ENCODE results near the gene DACH2.
A peak's percentile ranks its signal among the peaks of the same experiment; 100 is the strongest.
"Not testable (repeated sequence)": the region's sequence is repeated elsewhere in the genome, so short reads cannot be mapped to it uniquely, and the experiment has no call there.

Gene DACH2

DNA sequence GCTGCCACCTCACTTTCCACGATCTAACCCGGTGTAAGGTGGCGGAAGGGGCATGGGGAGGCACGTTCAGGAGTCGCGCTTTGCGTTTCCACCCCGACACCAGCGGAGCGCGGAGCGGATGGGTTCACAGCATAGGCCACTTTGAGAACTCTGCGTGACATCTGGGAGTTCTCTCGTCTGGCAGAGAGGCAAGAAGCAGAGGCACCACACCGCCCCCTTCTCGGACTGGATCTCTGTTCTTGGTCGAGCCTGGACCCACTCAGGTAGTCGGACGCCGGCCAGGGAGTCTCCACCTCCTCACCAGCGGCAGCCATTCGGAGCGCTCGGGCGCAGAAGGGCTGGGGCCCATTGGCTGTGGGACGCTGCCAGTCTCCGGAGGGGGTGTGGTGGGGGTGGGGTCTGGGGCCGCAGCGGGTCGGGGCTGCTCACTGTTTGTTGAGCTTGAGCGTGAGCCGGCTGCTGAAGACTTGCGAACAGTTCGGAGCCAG, at the start of gene DACH2:
Gene DACH2, plus strand, starts transcription at position 428 of the 488 bp plus-strand sequence.
- peak; percentile 26 for DNase-seq (ENCODE audit: low read depth)

DNA sequence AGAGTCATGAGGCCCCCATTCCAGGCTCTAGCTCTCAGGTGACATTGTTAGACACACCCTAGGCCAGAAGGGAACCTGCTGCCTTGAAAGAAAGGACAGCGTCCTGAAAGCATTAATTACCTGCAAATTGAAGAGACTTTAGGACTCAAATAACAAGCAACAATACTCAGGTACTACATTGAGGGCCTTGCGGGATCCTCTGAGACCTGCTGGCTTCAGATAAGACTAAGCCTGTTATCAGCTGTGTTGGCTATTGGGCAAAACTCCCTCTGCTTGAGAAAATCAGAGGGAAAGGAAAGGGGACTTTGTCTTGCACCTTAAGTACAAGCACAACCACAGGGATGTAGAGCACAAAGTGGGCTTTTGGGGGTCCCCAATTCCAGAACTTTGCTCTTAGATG, 45.9 kb upstream of the DACH2 start:
- no peak for DNase-seq (ENCODE audit: low read depth)

DNA sequence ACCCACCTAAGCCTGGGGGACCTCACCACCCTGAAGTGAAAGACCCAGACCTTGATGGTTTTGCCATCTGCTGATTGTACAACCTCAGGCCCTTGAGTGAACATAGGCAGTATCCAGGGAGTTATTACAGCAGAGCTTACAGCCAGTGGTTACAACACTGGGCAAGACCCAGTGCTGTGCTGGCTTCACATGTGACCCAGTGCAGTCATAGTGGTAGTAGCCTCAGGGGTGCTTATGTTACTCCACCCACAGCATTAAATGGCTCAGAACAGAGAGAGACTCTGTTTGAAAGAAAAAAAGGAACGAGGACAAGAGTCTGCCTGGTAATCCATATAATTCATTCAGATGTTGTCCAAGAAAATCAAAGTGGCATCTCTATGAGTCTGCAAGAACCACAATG, 45.2 kb upstream of the DACH2 start:
- no peak for DNase-seq (ENCODE audit: low read depth)

DNA sequence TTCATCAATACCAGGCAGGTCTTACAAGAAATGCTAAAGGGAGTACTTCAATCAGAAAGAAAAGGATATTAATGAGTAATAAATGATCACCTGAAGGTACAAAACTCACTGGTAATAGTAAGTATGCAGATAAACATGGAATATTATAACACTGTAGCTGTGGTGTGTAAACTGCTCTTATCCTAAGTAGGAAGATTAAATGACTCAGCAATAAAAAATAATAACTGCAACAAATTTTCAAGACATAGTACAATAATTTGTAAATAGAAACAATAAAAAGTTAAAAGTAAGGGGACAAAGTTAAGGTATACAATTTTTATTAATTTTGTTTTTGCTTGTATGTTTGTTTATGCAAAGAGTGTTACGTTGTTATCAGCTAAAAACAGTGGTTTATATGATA, 43.7 kb upstream of the DACH2 start:
- DNase-seq (ENCODE audit: low read depth), result no peak

DNA sequence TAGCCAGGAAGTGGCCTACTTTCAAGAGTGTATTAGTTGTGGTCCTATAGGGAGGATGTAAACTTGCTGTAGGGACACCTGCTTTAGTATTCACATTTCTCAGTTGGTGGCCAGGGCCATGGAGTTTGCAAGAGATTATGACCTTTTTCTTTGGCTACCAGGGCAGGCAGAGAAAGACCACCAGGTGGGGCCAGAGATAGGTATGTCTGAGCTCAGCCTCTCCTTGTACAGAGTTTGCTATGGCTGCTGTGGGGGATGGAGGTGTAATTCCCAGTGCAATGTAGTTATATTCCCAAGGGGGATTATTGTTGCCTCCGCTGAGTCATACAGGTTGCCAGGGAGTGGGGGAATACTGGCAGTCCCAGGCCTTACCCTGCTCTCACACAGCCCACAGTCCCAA, 26.3 kb upstream of the DACH2 start:
- DNase-seq (ENCODE audit: low read depth), result no peak

DNA sequence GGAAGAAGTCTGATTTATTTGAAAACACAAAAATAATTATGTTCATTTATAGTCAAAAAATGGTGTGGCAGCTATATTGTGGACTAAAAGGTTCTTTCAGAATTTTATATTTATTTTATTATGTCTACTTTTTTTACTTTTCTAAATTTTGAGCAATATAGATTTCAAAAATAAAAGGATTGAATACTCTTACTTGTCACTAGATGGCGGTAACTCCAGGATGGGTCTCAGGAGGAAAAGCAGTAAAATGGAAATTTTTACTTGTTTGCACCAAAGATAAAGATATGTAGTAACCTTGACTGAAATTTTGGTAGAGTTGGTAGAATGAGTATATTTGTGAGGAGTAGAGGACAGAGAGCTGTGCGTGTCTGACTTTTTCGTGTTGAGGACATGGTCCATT, 14.5 kb upstream of the DACH2 start:
- DNase-seq (ENCODE audit: low read depth), result peak; percentile 2

DNA sequence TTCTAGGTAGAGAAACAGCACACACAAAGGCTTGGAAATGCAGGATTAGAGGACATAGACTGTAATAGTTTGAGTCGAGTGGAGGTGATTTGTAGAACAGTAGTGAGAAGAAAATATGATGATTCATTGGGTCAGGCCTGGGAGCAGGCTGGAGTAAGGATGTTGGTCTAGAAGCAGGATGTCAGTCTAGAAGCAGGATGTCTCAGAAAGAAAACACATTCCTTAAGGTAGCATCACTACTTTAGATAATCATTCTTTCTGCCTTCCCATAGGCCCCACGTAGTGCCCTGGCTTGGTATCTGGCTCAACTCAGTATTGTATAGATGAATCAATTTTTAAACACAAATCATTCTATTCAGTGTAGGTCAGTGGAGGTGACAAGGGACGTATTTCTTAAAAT, 11.2 kb upstream of the DACH2 start:
- DNase-seq (ENCODE audit: low read depth), result no peak

DNA sequence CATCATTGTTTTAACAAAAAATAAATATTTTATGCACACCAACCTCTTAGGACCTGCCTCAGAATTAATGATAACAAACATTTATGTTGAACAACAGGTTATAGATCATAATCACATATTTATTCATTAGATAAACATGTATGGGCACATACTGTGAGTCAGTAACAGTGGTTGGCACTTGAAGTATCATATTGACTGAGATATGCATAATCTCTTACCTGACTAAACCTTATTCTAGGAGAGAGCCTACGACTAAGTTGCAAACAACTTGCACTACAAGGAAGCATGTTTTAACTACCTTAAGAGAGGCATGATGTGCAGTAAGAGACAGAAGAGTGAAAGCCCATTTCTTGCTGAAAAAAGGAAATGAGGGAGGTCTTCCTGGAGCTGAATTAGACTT, 6.5 kb upstream of the DACH2 start:
- no peak for DNase-seq (ENCODE audit: low read depth)

DNA sequence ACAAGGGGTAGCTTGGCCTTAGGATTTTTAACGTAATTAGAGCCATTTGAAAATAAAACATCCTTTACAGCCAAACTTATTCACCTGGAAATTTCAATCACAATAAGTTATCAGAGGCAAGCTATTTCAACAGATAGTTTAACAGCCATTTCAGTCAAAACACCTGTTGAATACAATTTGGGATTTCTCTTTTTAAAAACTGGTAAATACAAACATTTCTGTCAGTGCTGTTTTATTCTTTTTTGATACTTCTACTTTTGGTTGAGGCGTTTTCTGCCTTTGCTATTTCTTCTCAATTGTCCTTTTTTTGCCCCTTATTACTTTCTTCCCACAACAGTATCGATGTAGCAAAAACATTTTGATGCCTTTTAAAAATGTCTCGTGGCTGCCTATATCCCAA, 2.1 kb upstream of the DACH2 start:
- DNase-seq (ENCODE audit: low read depth), result no peak

DNA sequence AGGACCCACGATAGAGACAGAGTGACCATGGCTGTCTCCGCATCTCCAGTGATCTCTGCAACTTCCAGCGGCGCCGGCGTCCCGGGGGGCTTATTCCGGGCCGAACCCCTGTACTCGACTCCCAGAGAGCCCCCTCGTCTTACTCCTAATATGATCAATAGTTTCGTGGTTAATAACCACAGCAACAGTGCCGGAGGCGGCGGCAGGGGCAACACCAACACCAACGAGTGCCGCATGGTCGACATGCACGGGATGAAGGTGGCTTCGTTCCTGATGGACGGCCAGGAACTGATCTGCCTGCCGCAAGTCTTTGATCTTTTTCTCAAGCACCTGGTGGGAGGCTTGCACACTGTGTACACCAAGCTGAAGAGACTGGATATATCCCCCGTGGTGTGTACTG, 343 bp downstream of the DACH2 start:
- no peak for DNase-seq (ENCODE audit: low read depth)

DNA sequence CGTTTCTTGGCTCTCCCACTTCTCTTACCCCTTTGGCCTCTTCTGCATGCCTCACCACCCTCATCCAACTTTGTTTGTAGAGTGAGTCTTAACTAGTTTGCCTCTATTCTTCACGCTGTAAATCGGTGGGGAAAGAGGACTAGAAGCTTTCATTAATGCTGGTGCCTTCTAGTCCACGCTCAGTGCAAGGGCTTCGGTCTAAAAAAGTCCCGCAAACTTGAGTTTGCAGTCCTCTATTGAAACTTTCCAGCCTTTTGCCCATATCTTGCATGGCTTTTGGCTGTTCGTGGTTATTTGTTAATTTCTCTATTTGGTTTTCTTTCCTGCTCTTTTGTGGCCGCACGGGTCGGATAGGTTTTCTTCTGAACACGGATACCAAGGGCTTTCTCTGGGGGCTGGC, 868 bp downstream of the DACH2 start:
- DNase-seq (ENCODE audit: low read depth), result no peak

DNA sequence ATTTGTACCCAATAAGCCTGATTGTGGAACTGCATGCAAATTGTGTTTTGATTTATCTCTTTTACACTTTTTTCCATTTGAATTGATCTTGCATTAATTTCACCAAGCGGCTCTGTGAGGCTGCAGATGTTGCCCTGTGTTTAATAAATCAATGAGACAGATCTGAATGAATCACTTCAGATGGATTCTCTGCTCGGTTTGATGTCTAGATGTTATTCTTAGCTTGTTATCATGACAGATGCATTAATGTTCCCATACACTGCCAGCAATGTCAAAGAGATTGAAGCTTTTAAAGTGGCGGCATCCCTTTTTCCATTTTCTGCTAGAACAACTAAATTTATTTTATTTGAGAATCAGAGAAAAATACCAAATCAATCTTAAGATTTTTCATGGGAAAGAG, 6.3 kb downstream of the DACH2 start:
- no peak for DNase-seq (ENCODE audit: low read depth)

DNA sequence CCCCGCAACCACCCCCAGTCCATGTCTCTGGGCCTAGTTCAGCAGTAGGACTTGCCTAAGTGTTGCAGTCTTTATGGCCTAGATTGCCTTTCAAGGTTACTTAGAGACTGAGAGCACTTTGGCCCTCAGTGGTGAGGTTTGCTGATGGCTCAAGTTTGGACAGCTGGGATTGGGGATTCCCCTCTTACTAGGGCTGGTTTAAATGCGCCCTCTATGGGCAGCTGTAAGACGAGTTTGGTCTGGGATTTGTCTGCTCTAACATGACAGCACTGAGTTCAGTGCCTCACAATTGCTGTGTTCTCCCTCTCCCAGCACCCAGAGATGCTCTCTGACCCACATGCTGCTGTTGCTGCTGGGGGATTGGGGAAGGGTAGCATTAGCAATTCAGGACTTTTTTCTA, 23.1 kb downstream of the DACH2 start:
- DNase-seq (ENCODE audit: low read depth), result peak; percentile 0

DNA sequence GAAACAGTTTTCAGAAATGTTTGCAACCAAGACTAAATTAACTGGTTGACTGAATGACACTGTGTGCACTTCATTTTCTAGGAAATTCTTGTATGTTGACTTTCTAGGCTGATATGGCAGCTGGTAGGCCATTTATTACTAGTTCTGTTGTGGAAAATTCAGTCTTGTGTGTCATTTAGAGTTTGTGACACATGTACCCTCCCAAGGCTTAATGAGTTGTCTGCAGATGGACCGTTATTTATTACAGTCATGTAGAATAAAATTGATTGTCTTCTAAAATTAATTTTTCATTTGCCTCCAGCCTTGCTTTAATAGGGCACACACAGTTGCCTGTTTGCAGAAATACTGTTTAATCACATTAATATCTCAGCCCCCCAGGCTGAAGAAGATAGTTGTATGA, 30.7 kb downstream of the DACH2 start:
- DNase-seq (ENCODE audit: low read depth), result no peak

DNA sequence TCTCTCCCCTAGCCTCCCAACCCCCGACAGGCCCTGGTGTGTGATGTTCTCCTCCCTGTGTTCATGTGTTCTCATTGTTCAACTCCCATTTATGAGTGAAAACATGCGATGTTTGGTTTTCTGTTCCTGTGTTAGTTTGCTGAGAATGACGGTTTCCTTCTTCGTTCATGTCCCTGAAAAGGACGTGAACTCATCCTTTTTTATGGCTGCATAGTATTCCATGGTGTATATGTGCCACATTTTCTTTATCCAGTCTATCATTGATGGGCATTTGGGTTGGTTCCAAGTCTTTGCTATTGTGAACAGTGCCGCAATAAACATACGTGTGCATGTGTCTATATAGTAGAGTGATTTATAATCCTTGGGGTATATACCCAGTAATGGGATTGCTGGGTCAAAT, 33.1 kb downstream of the DACH2 start:
- not testable (repeated sequence) for DNase-seq (ENCODE audit: low read depth)

DNA sequence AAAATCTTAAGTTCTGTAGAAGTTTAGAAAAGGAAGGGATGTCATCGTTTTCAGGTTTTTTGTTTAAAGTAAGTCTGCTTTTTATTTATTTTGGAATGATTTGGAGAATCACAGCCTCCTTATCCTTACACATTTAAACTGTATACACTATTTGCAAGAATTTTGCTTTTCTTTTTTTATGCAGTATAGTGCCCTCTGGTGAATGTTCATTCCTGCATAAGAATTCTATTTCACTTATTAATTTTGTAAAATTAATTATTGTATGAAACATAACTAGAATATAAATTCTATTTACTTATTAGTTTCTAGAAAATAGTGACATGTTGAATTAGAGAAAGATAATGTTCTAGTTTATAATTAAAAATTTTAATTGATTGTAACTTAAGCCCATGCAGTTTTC, 44.6 kb downstream of the DACH2 start:
- DNase-seq (ENCODE audit: low read depth), result no peak

DNA sequence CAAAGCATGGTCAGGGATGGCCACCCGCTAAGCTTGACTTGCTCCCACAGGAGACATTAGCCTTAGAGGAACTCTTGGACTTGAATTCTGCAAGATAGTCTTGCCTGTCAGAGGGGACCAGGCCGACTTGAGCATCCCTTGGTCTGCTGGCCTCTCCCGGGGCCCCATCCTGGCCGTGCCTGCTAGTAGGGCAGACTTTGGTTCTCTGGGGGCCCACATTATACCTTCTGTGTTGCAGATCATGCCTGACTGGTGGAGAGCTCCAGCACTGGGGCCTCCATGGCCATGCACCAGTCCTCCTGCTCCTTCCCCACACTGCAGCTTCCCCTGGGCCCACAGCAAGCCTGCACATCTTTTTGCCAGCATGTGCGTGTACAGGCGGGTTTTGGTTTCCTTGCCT, 46.5 kb downstream of the DACH2 start:
- DNase-seq (ENCODE audit: low read depth), result no peak

DNA sequence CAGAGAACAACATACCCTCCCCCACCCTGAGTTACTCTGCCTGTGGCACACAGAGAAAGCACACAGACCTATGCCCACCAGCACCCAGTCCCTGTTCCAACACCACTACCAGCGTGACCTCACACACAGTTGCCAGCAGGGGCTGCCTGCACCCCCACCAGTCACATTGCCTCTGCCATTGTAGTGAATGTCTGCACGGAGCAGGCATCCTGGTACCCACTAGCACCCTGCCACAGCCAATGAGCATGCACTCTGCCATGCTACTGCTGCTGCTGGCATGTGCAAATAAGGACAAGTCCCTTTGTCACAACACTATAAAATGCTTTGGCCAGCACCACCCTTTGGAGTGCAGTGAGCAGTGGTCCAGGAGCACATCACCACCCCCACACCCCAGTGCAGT, 47.1 kb downstream of the DACH2 start:
- DNase-seq (ENCODE audit: low read depth), result no peak

DNA sequence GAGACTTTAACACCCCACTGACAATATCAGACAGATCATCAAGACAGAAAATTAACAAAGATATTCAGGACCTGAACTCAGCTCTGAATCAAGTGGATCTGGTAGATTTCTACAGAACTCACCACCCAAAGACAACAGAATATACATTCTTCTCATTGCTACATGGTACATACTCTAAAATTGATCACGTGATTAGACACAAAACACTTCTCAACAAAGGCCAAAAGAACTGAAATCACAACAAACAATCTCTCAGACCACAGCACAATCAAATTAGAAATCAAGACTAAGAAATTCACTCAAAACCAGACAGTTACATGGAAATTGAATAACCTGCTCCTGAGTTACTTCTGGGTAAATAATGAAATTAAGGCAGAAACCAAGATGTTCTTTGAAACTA, 49.6 kb downstream of the DACH2 start:
- no peak for DNase-seq (ENCODE audit: low read depth)

DNA sequence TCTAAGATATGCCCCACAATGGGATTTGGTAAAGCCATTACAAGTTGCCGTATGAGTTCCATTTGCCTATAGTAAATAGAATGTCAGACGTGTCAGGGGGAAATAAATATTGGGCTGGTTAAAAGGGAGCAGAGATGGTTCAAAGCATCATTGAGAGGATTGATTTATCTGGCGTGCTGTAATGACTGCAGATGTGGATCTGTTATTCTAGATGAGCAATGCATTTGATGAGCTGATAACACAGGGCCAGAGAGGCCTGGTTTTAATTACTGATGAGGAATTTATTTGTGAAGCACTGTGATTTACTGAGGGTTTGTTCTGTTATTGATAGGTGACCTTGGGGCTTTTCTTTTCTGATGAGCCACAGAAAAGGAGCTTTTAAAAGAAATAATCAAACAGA, 62.5 kb downstream of the DACH2 start:
- no peak for DNase-seq (ENCODE audit: low read depth)

DNA sequence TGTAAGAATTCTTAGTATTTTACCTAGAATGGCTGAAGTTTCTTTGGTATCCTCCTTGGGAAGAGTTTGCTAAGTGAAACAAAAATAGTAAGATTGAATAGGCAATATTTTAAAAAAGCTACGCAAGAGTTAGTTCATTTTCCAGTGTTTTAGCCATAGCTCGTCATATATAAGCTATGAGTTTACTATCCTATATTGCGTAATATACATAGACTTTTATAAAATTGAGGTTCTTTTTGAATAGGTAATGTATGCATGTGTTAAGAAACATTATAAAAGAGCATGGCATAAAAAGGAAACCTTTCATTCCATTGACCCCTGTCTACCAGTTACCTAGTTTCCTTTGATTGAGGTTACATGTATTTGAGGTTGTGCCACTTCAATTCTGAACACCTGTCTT, 67.0 kb downstream of the DACH2 start:
- DNase-seq (ENCODE audit: low read depth), result no peak

DNA sequence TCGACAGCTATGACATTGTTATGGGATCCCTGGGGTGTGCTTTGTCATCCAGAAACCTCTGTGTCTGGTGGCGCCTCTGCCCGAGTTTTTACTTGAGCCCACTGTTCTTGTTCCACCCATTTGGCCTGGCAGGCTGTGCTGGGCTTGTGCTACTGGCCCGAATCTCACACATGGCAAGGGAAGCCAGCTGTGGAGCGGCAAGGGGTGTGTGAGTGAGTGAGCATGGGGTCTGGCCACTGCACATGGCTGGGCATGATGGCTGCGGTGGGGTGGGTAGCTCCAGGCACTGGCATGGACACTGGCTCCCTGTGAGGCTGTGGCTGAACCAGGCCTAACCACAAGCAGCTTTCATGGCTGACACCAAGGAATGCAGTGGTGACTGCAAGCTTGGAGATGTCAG, 89.2 kb downstream of the DACH2 start:
- DNase-seq (ENCODE audit: low read depth), result no peak

DNA sequence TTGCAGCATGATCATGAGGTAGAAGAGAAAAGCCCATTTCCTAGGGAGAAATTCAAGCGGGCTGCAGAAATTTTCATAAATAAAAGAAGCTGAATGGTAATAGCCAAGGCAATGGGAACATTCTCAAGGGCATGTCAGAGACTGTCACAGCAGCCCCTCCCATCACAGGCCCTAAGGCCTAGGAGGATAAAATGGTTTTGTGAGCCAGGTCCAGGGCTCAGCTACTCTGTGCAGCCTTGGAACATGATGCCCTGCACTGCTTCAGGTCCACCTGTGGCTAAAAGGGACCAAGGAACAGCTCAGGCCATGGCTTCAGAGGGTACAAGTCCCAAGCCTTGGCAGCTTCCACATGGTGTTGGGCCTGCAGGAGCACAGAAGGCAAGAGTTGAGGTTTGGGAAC, 93.3 kb downstream of the DACH2 start:
- DNase-seq (ENCODE audit: low read depth), result no peak

DNA sequence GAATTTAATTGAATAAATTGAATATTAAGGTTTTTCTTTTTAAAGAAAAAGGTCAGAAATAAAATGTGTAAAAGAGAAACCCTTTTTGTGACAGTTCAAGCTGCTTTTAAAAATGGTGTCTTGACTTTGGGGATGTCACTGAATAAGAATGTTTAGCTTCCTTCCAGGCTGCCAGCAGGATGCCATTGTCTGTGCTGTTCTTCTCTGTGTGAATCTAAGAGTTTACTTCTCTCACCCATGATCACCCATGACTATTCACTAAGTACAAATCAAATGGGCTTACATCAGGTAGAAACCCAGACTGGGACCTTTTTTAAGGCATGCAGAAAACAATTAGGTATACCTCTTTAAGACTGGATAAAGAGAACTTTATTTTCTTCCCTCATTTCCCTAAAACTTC, 115.3 kb downstream of the DACH2 start:
- no peak for DNase-seq (ENCODE audit: low read depth)

DNA sequence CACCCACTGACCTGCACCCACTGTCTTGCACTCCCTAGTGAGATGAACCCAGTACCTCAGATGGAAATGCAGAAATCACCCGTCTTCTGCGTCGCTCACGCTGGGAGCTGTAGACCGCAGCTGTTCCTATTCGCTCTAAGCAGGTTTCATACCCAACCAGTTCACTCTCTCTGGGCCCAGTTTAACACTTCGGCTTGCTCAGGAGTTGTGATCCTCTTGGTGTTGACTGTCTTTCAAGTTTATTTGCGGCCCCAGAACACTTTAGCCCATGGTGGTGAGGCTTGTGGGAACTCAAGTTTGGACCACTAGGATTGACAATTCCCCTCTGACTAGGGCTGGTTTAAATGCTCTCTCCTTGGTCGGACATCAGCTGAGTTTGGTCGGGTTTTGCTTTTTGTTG, 147.0 kb downstream of the DACH2 start:
- no peak for DNase-seq (ENCODE audit: low read depth)

All from amniotic epithelial cell (primary cell).